Fibroblast of villous mesenchyme (primary cell): Measurements from ENCODE around the gene ADARB1. TPM values are rescaled to one million over a fixed set of nuclear protein-coding genes. Genes with fewer than 3 reads are reported as not detected.

Experiments used
- DNase-seq: peaks from one replicate; pipeline ENCODE4 v3.0.0-alpha.2; 2010; ENCODE audit warnings: low read depth
- H3K4me3 ChIP-seq: 2 replicates; pipeline ENCODE4 v1.5.1; 2011; ENCODE audit warnings: low read depth, mild to moderate bottlenecking, low read length
- CTCF ChIP-seq: IDR thresholded peaks from 2 replicates; pipeline ENCODE4 v1.5.1; 2012; ENCODE audit warnings: low read depth, mild to moderate bottlenecking, low read length; ENCODE audit not compliant: insufficient read depth
- total RNA-seq: library from RNA; depleted of rRNA; stranded (reverse); fragments of >200 nt; gene quantifications from 2 replicates; pipeline ENCODE4 v1.2.3, GENCODE V29; 2012

The ADARB1 gene
- total RNA-seq, 1 donor: 16.4 TPM

DNA sequence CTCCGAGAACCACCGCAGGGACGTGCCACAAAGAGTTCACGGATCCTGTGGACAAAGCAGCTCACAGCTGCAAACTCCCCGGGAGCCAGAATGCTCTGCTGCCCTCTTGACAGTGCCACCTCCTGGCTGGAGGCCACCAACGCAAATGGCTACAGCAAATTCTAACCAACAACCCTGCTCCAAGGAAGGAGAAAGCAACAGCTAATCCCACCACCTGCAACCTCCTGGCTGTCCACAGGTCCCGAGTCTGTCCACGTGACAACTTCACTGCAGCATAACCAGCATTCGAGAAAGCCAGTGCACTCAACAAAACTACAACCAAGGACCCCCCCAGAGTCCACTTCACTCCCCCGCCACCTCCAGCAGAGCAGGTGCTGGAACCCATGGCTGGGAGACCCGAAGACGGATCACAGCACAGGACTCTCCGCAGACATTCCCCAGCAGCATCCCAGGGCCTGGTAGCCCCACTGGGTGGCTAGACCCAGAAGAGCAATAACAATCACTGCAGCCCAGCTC, 196.0 kb downstream of the ADARB1 start:
- H3K4me3 ChIP-seq: no peak overlapping the region
- peak; percentile 21 for TF ChIP-seq CTCF
- DNase-seq: no peak

Other genes with a start within 250 kb of the ADARB1 start
- 201 and 245 TPM in 2 replicates for gene PTTG1IP, start 200.9 kb upstream of the ADARB1 start, total RNA-seq
- gene ITGB2, start 153.7 kb upstream of the ADARB1 start, total RNA-seq: under 0.01 and 0.43 TPM in 2 replicates
- gene SLX9, start 134.6 kb upstream of the ADARB1 start, total RNA-seq: 12.1 and 16.4 TPM in 2 replicates
- 43.8 and 60.0 TPM in 2 replicates for gene POFUT2, start 213.3 kb downstream of the ADARB1 start, total RNA-seq